ENCODE measurements around the gene CEP19. TPM values are rescaled to one million over a fixed set of nuclear protein-coding genes. Genes with fewer than 3 reads are reported as not detected.
"Not testable (repeated sequence)": the region's sequence is repeated elsewhere in the genome, so short reads cannot be mapped to it uniquely, and the experiment has no call there.

The CEP19 gene
- total RNA-seq, 3 donors from 2014 or later, result 3.4 to 4.3 (median 3.6) TPM

DNA sequence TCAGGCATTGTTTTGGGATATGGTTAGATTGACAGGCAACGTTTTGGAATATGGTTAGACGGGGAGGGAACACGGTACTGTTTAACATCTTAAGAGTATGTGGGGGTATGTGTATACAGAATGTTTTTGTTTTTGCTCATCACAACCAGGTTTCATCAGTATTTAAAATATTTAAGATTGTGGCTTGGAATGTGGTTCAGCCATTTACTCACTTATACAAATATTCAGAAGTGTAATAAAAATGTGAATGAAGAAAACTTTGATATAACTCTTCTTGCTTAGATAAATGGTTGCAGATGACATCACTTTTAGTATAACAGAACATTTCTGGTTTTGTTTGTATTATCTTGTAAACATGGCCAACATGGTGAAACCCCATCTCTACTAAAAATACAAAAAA is 23.7 kb upstream of the CEP19 start:
- peaks cover 4% of the 10 kb centered on the region for H3K4me1 Mint-ChIP-seq (ENCODE audit: low read depth)

GRCh38 chr3:196726788-196727675 is 15.0 kb upstream of the CEP19 start:
- ATAC-seq (peak; percentile 91 to 99), DNase-seq (peak; percentile 17)
- H3K9me3 Mint-ChIP-seq, result no peaks in the 10 kb centered on the region
- H3K4me3 Mint-ChIP-seq, result no peak overlapping the region
- H3K36me3 Mint-ChIP-seq (ENCODE audit: insufficient read depth), result peaks cover 18% of the 10 kb centered on the region
- peaks cover 18% of the 10 kb centered on the region for H3K4me1 Mint-ChIP-seq (ENCODE audit: low read depth)
- H3K27me3 Mint-ChIP-seq (ENCODE audit: low read depth), result no peaks in the 10 kb centered on the region

More for the DNA sequence above, 23.7 kb upstream of the CEP19 start:
- DNase-seq (no peak), ATAC-seq (no peak)
- H3K4me3 Mint-ChIP-seq, result no peak overlapping the region
- no peaks in the 10 kb centered on the region for H3K27me3 Mint-ChIP-seq (ENCODE audit: low read depth)
- no peaks in the 10 kb centered on the region for H3K9me3 Mint-ChIP-seq
- peaks cover 12% of the 10 kb centered on the region for H3K36me3 Mint-ChIP-seq (ENCODE audit: insufficient read depth)

- Mint-ChIP-seq H3K9me3 (no peaks in the 10 kb centered on the region), H3K4me3 (no peak overlapping the region), H3K4me1 (ENCODE audit: low read depth) (no peaks in the 10 kb centered on the region), H3K27me3 (ENCODE audit: low read depth) (no peaks in the 10 kb centered on the region), H3K36me3 (ENCODE audit: insufficient read depth) (peaks cover 27% of the 10 kb centered on the region)
- ATAC-seq (no peak), DNase-seq (no peak)
Observed at GRCh38 chr3:196721097-196721496, 9.0 kb upstream of the CEP19 start.

DNA sequence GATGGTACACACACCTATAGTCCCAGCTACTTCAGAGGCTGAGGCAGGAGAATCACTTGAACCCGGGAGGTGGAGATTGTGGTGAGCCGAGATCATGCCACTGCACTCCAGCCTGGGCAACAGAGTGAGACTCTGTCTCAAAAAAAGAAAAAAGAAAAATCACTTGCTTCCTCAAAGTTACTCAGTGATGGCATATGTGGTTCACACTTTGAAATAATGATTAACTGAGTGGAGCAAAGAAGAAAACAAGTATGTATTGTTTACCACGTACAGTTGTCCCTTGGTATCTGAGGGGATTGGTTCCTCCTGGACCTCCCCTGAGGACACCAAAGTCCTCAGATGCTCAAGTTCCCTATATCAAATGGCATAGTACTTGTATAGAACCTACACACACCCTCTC is 5.1 kb upstream of the CEP19 start:
- DNase-seq; H3K4me3 Mint-ChIP-seq; H3K9me3 Mint-ChIP-seq; H3K27me3 Mint-ChIP-seq (ENCODE audit: low read depth); ATAC-seq: not testable (repeated sequence)
- peaks cover 12% of the 10 kb centered on the region for H3K4me1 Mint-ChIP-seq (ENCODE audit: low read depth)
- peaks cover 18% of the 10 kb centered on the region for H3K36me3 Mint-ChIP-seq (ENCODE audit: insufficient read depth)

DNA sequence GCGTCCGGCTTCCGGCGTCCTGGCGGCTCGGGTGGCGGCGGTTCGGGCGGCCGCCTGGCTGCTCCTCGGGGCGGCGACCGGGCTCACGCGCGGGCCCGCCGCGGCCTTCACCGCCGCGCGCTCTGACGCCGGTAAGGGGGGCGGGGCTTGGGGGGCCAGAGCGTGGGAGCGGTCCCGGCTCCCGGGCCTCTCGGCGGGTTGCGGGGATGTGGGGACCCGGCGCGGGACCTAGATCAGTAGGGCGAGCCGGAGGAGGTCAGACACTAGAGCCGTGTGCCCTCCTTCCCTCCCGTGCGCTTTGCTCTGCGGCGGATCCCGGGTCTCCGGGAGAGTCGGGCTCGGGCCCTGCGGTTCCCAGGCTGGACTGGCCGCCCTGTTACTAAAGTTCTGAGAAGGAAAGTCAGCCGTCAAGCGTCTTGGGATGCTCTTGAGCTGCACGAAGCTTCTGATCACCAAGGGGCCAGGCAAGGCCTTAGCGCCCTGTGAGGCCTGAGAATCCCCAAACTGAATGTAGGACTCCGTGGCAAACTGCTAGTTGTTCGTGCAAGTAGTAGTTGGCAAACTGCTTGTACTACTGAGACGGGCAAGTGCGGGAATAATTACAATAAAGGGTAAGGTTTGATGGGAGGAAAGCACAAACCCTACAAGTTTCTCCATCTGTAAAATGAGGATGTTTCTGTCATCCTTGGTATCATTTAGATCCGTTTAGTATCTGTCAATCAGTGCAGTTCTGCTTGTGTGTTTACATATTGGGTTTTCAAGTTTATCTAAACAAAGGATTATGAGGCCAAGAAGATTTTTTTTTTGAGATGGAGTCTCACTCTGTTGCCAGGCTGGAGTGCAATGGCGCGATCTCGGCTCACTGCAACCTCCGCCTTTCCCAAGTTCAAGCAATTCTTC is 714 bp upstream of the CEP19 start:
- DNase-seq, result peak; percentile 64
- Mint-ChIP-seq H3K4me1 (ENCODE audit: low read depth) (peaks cover 24% of the 10 kb centered on the region), H3K36me3 (ENCODE audit: insufficient read depth) (peaks cover under 1% of the 10 kb centered on the region)

GRCh38 chr3:196708467-196708866 is 3.6 kb downstream of the CEP19 start:
- H3K9me3 Mint-ChIP-seq, result no peaks in the 10 kb centered on the region
- DNase-seq (no peak), ATAC-seq (no peak)
- H3K36me3 Mint-ChIP-seq (ENCODE audit: insufficient read depth), result peaks cover 8% of the 10 kb centered on the region
- H3K4me1 Mint-ChIP-seq (ENCODE audit: low read depth), result peaks cover 18% of the 10 kb centered on the region
- no peaks in the 10 kb centered on the region for H3K27me3 Mint-ChIP-seq (ENCODE audit: low read depth)
- no peak overlapping the region for H3K4me3 Mint-ChIP-seq

More for the DNA sequence above, 714 bp upstream of the CEP19 start:
- peak overlapping the region; percentile 86 for H3K4me3 Mint-ChIP-seq
- no peaks in the 10 kb centered on the region for H3K9me3 Mint-ChIP-seq
- no peaks in the 10 kb centered on the region for H3K27me3 Mint-ChIP-seq (ENCODE audit: low read depth)
- peak; percentile 59 to 64 for ATAC-seq

- Mint-ChIP-seq H3K4me1 (ENCODE audit: low read depth) (peaks cover 12% of the 10 kb centered on the region), H3K4me3 (no peak overlapping the region), H3K27me3 (ENCODE audit: low read depth) (no peaks in the 10 kb centered on the region), H3K36me3 (ENCODE audit: insufficient read depth) (peaks cover 8% of the 10 kb centered on the region), H3K9me3 (no peaks in the 10 kb centered on the region)
- no peak for ATAC-seq
- no peak for DNase-seq
Observed at GRCh38 chr3:196707566-196707965, 4.5 kb downstream of the CEP19 start.

GRCh38 chr3:196706731-196707130 is 5.3 kb downstream of the CEP19 start:
- Mint-ChIP-seq H3K36me3 (ENCODE audit: insufficient read depth) (peaks cover 8% of the 10 kb centered on the region), H3K4me3 (no peak overlapping the region), H3K4me1 (ENCODE audit: low read depth) (peaks cover 11% of the 10 kb centered on the region), H3K9me3 (no peaks in the 10 kb centered on the region), H3K27me3 (ENCODE audit: low read depth) (no peaks in the 10 kb centered on the region)
- ATAC-seq, result no peak
- no peak for DNase-seq

GRCh38 chr3:196706327-196706726 is 5.7 kb downstream of the CEP19 start:
- peaks cover 7% of the 10 kb centered on the region for H3K4me1 Mint-ChIP-seq (ENCODE audit: low read depth)
- H3K9me3 Mint-ChIP-seq, result no peaks in the 10 kb centered on the region
- H3K36me3 Mint-ChIP-seq (ENCODE audit: insufficient read depth), result peaks cover 8% of the 10 kb centered on the region
- ATAC-seq (no peak), DNase-seq (no peak)
- H3K4me3 Mint-ChIP-seq, result no peak overlapping the region
- no peaks in the 10 kb centered on the region for H3K27me3 Mint-ChIP-seq (ENCODE audit: low read depth)

- Mint-ChIP-seq H3K36me3 (ENCODE audit: insufficient read depth) (no peaks in the 10 kb centered on the region), H3K4me1 (ENCODE audit: low read depth) (peaks cover 3% of the 10 kb centered on the region), H3K27me3 (ENCODE audit: low read depth) (no peaks in the 10 kb centered on the region), H3K4me3 (no peak overlapping the region), H3K9me3 (no peaks in the 10 kb centered on the region)
- no peak for ATAC-seq
- no peak for DNase-seq
Observed at GRCh38 chr3:196700801-196701200, 11.2 kb downstream of the CEP19 start.

- DNase-seq (no peak), ATAC-seq (no peak)
- H3K27me3 Mint-ChIP-seq (ENCODE audit: low read depth), result no peaks in the 10 kb centered on the region
- no peaks in the 10 kb centered on the region for H3K9me3 Mint-ChIP-seq
- H3K4me1 Mint-ChIP-seq (ENCODE audit: low read depth), result peaks cover 3% of the 10 kb centered on the region
- no peaks in the 10 kb centered on the region for H3K36me3 Mint-ChIP-seq (ENCODE audit: insufficient read depth)
- no peak overlapping the region for H3K4me3 Mint-ChIP-seq
Observed at GRCh38 chr3:196699749-196700148, 12.3 kb downstream of the CEP19 start.

DNA sequence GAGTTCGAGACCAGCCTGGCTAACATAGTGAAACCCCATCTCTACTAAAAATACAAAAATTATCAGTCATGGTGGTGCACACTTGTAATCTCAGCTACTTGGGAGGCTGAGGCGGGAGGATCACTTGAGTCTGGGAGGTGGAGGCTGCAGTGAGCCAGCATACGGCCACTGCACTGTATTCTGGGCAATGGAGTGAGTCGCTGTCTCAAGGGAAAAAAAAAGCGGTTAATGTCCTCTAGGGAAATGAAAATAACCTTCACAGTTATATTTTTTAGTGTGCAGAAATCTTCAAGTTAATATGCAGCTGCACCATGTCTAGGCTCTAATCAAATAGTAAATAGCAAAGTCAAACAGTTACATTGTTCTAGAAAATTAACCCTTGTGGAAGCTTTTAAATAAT is 14.8 kb downstream of the CEP19 start:
- Mint-ChIP-seq H3K4me1 (ENCODE audit: low read depth) (peaks cover 3% of the 10 kb centered on the region), H3K4me3 (no peak overlapping the region), H3K36me3 (ENCODE audit: insufficient read depth) (no peaks in the 10 kb centered on the region), H3K27me3 (ENCODE audit: low read depth) (no peaks in the 10 kb centered on the region), H3K9me3 (no peaks in the 10 kb centered on the region)
- no peak for ATAC-seq
- no peak for DNase-seq

DNA sequence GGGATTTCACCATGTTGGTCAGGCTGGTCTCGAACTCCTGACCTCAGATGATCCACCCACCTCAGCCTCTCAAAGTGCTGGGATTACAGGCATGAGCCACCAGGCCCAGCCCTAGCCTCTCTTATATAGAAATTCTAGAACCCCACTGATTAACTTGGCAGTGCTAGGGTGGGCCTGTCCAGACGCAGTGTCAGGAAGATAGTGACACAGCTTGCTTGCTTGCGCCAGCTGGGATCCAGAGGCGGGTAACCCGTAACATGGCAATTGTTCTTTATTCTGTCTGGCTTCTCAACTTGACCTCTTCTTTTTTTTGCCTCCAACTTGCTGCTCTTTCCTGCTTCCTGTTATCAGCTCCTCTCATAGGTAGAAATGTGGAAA is 16.2 kb downstream of the CEP19 start:
- H3K36me3 Mint-ChIP-seq (ENCODE audit: insufficient read depth), result no peaks in the 10 kb centered on the region
- H3K4me1 Mint-ChIP-seq (ENCODE audit: low read depth), result peaks cover 3% of the 10 kb centered on the region
- H3K27me3 Mint-ChIP-seq (ENCODE audit: low read depth), result no peaks in the 10 kb centered on the region
- DNase-seq (no peak), ATAC-seq (peak; percentile 18 to 42)
- no peaks in the 10 kb centered on the region for H3K9me3 Mint-ChIP-seq
- H3K4me3 Mint-ChIP-seq, result peak overlapping the region; percentile 26

GRCh38 chr3:196694941-196695848 is 16.9 kb downstream of the CEP19 start:
- Mint-ChIP-seq H3K4me1 (ENCODE audit: low read depth) (peaks cover 3% of the 10 kb centered on the region), H3K9me3 (no peaks in the 10 kb centered on the region), H3K36me3 (ENCODE audit: insufficient read depth) (no peaks in the 10 kb centered on the region), H3K4me3 (peak overlapping the region; percentile 26), H3K27me3 (ENCODE audit: low read depth) (no peaks in the 10 kb centered on the region)
- ATAC-seq (peak; percentile 10 to 30), DNase-seq (peak; percentile 8)

All from activated T-cell treated with anti-CD3 and anti-CD28 coated beads, Interleukin-2, amount 50 U/mL, for 4 hours (primary cell).